NCI-H2081 treated with DMSO at 0.1 percent for 48 hours (cell line): Measurements from ENCODE around the gene KIAA1586.

Experiments
- DNase-seq: peaks from one replicate; lab custom pipeline; 2025; lab: John Stamatoyannopoulos, UW

KIAA1586 gene

GRCh38 chr6:57104336-57104735 lies 57.8 kb downstream of the KIAA1586 start:
- no peak for DNase-seq
